HepG2 (cell line): ENCODE results near the gene GOLT1A. TPM values are rescaled to one million over a fixed set of nuclear protein-coding genes. Genes with fewer than 3 reads are reported as not detected.

Experiments
- ATAC-seq: fragments of 200-7000 bp; cut with Tn5 transposase; 3 replicates; pipeline ENCODE4 v1.9.1; 2020; ENCODE audit warnings: mild to moderate bottlenecking, moderate library complexity
- BruUV-seq: library from RNA; stranded (reverse); fragments of 400-500 nt; replicated peaks from 2 replicates; lab custom pipeline; 2021; lab: Mats Ljungman, UMichigan
- CTCF ChIA-PET: fragments of 300-600 bp; formaldehyde crosslinking; extraction: SDS; loops from one replicate; lab custom pipeline; 2021; ENCODE audit warnings: low total read pairs, inconsistent platforms, low intra/inter-chr PET ratio; lab: Yijun Ruan, JAX
- POLR2A ChIA-PET: fragments of 350-600 bp; sonication (Branson Sonifier 250); formaldehyde crosslinking; loops from one replicate; lab custom pipeline; 2020; ENCODE audit warnings: antibody characterized with exemption, inconsistent platforms; lab: Yijun Ruan, JAX
- DNase-seq: peaks from one replicate; pipeline ENCODE4 v3.0.0-alpha.2; 2015; ENCODE audit warnings: low spot score
- FAIRE-seq: peaks from 3 replicates; lab custom pipeline; 2011; peaks lifted over from hg19 to GRCh38; lab: Jason Lieb, UNC
- H2AFZ ChIP-seq: one replicate; pipeline ENCODE4 v1.6.1; 2011; ENCODE audit warnings: low read length, inconsistent platforms
- H3K27ac ChIP-seq: fragments of 300-600 bp; 3 replicates; pipeline ENCODE4 v1.8.0; 2011; ENCODE audit warnings: mixed run types, mild to moderate bottlenecking, mixed read lengths, low read length, inconsistent platforms; ENCODE audit not compliant: insufficient read depth; ENCODE audit errors: extremely low read length
- H3K27me3 ChIP-seq, 2 experiments: fragments of 200-600 bp in 1 of 2; 2 replicates in 1 of 2; 3 replicates in 1 of 2; pipeline versions ENCODE4 v1.6.0 to v1.8.0; 2011; ENCODE audit warnings: low read length in 2 of 2, mild to moderate bottlenecking in 2 of 2, moderate library complexity in 2 of 2, inconsistent platforms in 1 of 2; ENCODE audit not compliant: insufficient read depth in 2 of 2, control insufficient read depth in 1 of 2
- H3K36me3 ChIP-seq, 2 experiments: fragments of 200-600 bp in 1 of 2; replicated peaks in 1 of 2; 2 replicates in 1 of 2; 3 replicates in 1 of 2; pipeline versions ENCODE4 v1.5.1 to v1.8.0; 2011; ENCODE audit warnings: low read length in 2 of 2, inconsistent platforms in 1 of 2; ENCODE audit not compliant: insufficient read depth in 2 of 2, control insufficient read depth in 1 of 2
- H3K4me1 ChIP-seq: 2 replicates; pipeline ENCODE4 v1.5.1; 2012; ENCODE audit warnings: low read length, inconsistent platforms; ENCODE audit not compliant: insufficient read depth
- H3K4me2 ChIP-seq: 2 replicates; pipeline ENCODE4 v1.6.0; 2011; ENCODE audit warnings: low read depth, low read length, inconsistent platforms
- H3K4me3 ChIP-seq, 3 experiments: fragments of 200-600 bp in 1 of 3; sonication (generic), shearing (Covaris generic) in 1 of 3; replicated peaks in 1 of 3; 2 replicates each; pipeline ENCODE4 v1.5.1; 2011 to 2016; ENCODE audit warnings: low read length in 3 of 3, inconsistent platforms in 2 of 3, low read depth in 2 of 3, mild to moderate bottlenecking in 2 of 3, control low read depth in 1 of 3, mixed read lengths in 1 of 3; ENCODE audit not compliant: insufficient read depth in 1 of 3
- H3K79me2 ChIP-seq: one replicate; pipeline ENCODE4 v1.6.1; 2011; ENCODE audit warnings: low read length, inconsistent platforms; ENCODE audit not compliant: insufficient read depth
- H3K9ac ChIP-seq: 2 replicates; pipeline ENCODE4 v1.6.0; 2011; ENCODE audit warnings: mild to moderate bottlenecking, low read depth, low read length, inconsistent platforms; ENCODE audit not compliant: insufficient read depth
- H3K9me3 ChIP-seq: 2 replicates; pipeline ENCODE4 v1.5.1; 2012; ENCODE audit warnings: mild to moderate bottlenecking, low read length
- H4K20me1 ChIP-seq: 2 replicates; pipeline ENCODE4 v1.6.0; 2011; ENCODE audit warnings: inconsistent platforms, mild to moderate bottlenecking, low read length, moderate library complexity; ENCODE audit not compliant: insufficient read depth
- ATF5 ChIP-seq: sonication (generic); formaldehyde crosslinking; IDR thresholded peaks from 2 replicates; pipeline ENCODE4 v1.4.0; 2020; ENCODE audit warnings: mild to moderate bottlenecking, low read depth, missing genetic modification reagents
- CHD2 ChIP-seq: IDR thresholded peaks from 2 replicates; pipeline ENCODE4 v1.6.1; 2011; ENCODE audit warnings: low read depth, low read length, improper control_type of control experiment
- HNRNPK ChIP-seq: fragments of 200-400 bp; formaldehyde crosslinking; IDR thresholded peaks from 2 replicates; pipeline ENCODE4 v1.6.1; 2018; ENCODE audit warnings: low read length, low read depth, moderate library complexity, mild to moderate bottlenecking; ENCODE audit not compliant: poor library complexity, severe bottlenecking
- MTA1 ChIP-seq: sonication (generic); formaldehyde crosslinking; IDR thresholded peaks from 2 replicates; pipeline ENCODE4 v1.4.0; 2020; ENCODE audit warnings: missing genetic modification reagents, mild to moderate bottlenecking, borderline replicate concordance
- NFATC3 ChIP-seq: sonication (generic); formaldehyde crosslinking; IDR thresholded peaks from 2 replicates; pipeline ENCODE4 v1.5.1; 2020; ENCODE audit warnings: mild to moderate bottlenecking, missing genetic modification reagents
- NR3C1 ChIP-seq: sonication (generic); formaldehyde crosslinking; IDR thresholded peaks from 2 replicates; pipeline ENCODE4 v1.4.0; 2020; ENCODE audit warnings: missing genetic modification reagents
- ZNF280B ChIP-seq: sonication (generic); formaldehyde crosslinking; IDR thresholded peaks from 2 replicates; pipeline ENCODE4 v1.5.0; 2020; ENCODE audit warnings: missing genetic modification reagents, mild to moderate bottlenecking, borderline replicate concordance
- ZNF326 ChIP-seq: sonication (generic); formaldehyde crosslinking; IDR thresholded peaks from 2 replicates; pipeline ENCODE4 v1.4.0; 2020; ENCODE audit warnings: missing genetic modification reagents, borderline replicate concordance
- ZNF343 ChIP-seq: sonication (generic); formaldehyde crosslinking; IDR thresholded peaks from 2 replicates; pipeline ENCODE4 v1.4.0; 2020; ENCODE audit warnings: mild to moderate bottlenecking, missing genetic modification reagents
- ZNF407 ChIP-seq: sonication (generic); formaldehyde crosslinking; IDR thresholded peaks from one replicate; pipeline ENCODE4 v1.5.1; 2020; ENCODE audit warnings: mild to moderate bottlenecking, missing genetic modification reagents; ENCODE audit errors: not compliant biosample characterization
- ZNF772 ChIP-seq: sonication (generic); formaldehyde crosslinking; IDR thresholded peaks from 2 replicates; pipeline ENCODE4 v1.5.0; 2020; ENCODE audit warnings: mild to moderate bottlenecking, missing genetic modification reagents
- WGBS: methylation state at CpG from one replicate; pipeline ENCODE4 v1.1.6; 2017; ENCODE audit warnings: low lambda C conversion rate; 5-methylcytosine and 5-hydroxymethylcytosine counted together
- in situ Hi-C: cut with HindIII; loops from 2 replicates; pipeline ENCODE4 v1.10.0; 2017; ENCODE audit warnings: low pct_unique_long_range_greater_than_20kb; ENCODE audit not compliant: extremely low pct_ligation_motif_present
- intact Hi-C: fragments of 100-400 bp; cut with micrococcal nuclease; formaldehyde crosslinking; loops from one replicate; pipeline ENCODE4 v1.10.0; 2022; ENCODE audit not compliant: unreplicated experiment
- polyA plus RNA-seq, 8 experiments: library from polyadenylated mRNA; depleted of rRNA in 3 of 8; stranded (reverse) in 7 of 8; unstranded in 1 of 8; fragments of >200 nt; fragmentation: Illumina TruSeq in 4 of 8; extraction: Trizol in 4 of 8; gene quantifications; 2 replicates each; pipeline versions ENCODE4 v1.2.1 to v1.2.3, GENCODE V29; 2011 to 2016; ENCODE audit warnings: low read depth in 4 of 8, missing spikeins in 1 of 8, mixed read lengths in 1 of 8; ENCODE audit not compliant: insufficient read depth in 1 of 8
- total RNA-seq, 5 experiments: library from RNA; depleted of rRNA; stranded (reverse); fragments of >200 nt; fragmentation: Illumina TruSeq; extraction: Trizol; gene quantifications; 2 replicates each; pipeline ENCODE4 v1.2.3, GENCODE V29; 2016; ENCODE audit warnings: low read depth in 1 of 5

The GOLT1A gene
- total and polyA plus RNA-seq, 2 of the 13 experiments (the other 11 are each of a cell fraction or from before 2014, with no cell fraction given), result 25.8 to 28.0 TPM

DNA sequence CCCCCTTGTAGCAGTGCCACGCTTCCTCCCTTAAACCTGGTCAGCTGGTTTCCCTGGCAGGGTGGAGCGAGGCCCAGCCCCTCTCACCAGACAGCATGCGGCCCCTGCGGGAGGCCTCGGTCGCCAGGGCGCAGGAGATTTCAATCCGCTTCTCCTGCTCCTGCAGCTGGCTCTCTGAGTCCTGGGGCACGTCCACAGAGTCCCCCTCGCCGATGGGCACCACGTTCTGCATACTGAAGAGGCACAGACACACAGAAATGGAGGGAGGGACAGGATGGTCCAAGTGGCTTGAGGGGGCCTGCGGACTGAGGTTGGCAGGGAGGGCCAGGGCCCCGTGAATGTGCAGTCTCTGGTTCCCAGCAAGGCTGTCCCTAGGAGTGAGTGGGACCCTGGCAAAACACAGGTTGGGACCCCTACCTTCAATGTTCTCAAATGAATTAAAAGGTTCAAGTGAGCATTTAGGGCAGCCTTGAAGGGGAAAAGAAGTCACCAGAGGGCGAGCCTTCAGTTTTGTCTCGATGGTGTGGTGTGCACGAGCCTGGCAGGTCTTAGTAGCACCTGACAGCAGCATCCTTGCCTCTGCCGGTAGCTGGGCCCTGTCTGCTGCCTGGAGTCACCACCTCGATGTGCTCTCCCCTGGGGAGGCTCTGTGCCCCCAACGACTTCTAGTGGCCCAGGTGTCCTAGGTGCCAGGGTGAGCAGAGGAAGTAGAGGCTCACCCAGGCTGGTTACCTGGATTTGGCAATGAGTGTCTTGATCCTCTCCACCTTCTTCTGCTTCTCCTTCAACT is 14.4 kb upstream of the GOLT1A start:
- in situ Hi-C loops (no loop called here), intact Hi-C loops (no loop called here)
- no peaks in the 10 kb centered on the region for H3K79me2 ChIP-seq
- ChIA-PET CTCF (no interaction called here), POLR2A (no interaction called here)
- H3K4me3 ChIP-seq, result no peak overlapping the region
- no peak overlapping the region for H3K9ac ChIP-seq
- WGBS, result 91% methylated on average over 16 of the region's 20 CpGs
- no TSS peak for BruUV-seq
- no peaks in the 10 kb centered on the region for H3K9me3 ChIP-seq
- no peaks in the 10 kb centered on the region for H3K27me3 ChIP-seq
- peaks cover 13 to 35% of the 10 kb centered on the region in 2 experiments; a peak in 4 of 5 replicates for H3K36me3 ChIP-seq
- peaks cover 18% of the 10 kb centered on the region for H3K4me1 ChIP-seq
- no peaks in the 10 kb centered on the region for H4K20me1 ChIP-seq
- FAIRE-seq (no peak), DNase-seq (no peak), ATAC-seq (no peak)
- H3K27ac ChIP-seq, result no peak overlapping the region
- no peak overlapping the region for H2AFZ ChIP-seq
- no peak overlapping the region for H3K4me2 ChIP-seq
- TF ChIP-seq MTA1 (CRISPR knock-in tag) (no peak), ATF5 (no peak), HNRNPK (no peak), ZNF280B (CRISPR knock-in tag) (no peak), ZNF772 (CRISPR knock-in tag) (no peak), ZNF326 (CRISPR knock-in tag) (no peak), NFATC3 (no peak), ZNF407 (CRISPR knock-in tag) (no peak), ZNF343 (no peak), CHD2 (no peak), NR3C1 (CRISPR knock-in tag) (no peak)
